NCI-H1436 (cell line): Measurements from ENCODE around the gene PDE4D.
"Not testable (repeated sequence)": the region's sequence is repeated elsewhere in the genome, so short reads cannot be mapped to it uniquely, and the experiment has no call there.

Experiments
- DNase-seq: peaks from one replicate; lab custom pipeline; 2025; lab: John Stamatoyannopoulos, UW

Gene PDE4D

DNA sequence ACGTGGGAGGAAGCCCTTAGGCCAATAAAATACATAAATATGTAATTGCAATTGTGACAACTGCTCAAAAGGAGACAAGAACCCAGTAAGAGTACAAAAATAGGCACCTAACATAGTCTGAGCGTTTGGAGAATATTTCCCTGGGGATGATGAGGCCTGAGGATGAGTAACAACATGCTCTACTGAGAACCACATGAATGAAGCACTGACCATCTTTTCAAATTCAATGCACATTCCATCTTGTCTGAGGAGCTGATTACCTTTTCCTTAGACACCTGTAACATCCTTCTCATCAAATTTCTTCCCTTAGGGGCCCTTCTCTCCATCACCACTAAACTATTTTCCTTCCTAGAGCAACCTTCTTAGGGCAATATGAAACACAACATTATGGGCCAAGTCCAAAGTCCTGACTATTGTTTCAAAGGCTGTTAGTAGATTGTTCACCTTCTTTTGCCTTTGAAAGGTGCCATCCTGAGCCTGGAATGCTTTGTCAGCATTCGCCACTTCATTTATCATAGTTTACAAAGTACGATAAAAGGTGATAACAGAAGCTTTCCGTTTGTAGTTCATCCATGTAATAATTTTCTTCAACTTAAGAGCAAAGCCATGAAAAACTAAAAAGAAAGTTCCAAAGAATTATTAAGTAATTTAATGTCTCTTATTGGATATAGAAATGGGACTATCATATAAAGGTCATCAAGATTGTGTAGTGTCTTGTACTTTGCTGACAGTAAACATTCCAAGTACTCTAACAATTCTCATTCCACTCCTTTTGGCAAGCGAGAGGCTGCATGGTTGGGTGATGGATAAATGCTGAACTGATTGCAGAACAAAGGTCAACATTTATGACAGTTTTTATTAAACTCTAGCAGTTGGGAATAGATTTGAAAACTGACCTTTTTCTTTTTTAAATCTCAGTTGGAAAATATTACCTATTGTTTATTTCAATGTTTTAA, 471.3 kb downstream of the PDE4D start:
- no peak for DNase-seq

DNA sequence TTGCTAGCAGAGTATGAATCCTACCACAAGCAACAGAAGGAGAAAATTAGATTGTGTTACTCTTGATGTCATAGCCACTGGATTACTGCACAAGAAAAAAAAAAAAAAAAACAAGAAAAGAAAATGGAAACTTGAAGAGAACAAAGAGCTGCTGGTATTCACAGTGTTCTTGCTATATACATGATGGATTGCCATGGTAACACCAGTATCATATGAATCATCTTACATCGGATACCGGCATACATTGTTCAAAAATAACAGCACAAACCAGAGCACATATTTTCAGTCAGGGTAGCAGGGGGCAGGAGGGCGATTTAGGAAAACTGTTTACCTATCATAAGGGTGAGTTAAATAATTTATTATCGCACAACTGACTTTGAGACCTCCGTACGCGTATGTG, 472.9 kb downstream of the PDE4D start:
- no peak for DNase-seq

- DNase-seq: peak; percentile 29
Observed at GRCh38 chr5:59418808-59419207, 474.7 kb downstream of the PDE4D start.

- no peak for DNase-seq
Observed at GRCh38 chr5:59416451-59416850, 477.1 kb downstream of the PDE4D start.

DNA sequence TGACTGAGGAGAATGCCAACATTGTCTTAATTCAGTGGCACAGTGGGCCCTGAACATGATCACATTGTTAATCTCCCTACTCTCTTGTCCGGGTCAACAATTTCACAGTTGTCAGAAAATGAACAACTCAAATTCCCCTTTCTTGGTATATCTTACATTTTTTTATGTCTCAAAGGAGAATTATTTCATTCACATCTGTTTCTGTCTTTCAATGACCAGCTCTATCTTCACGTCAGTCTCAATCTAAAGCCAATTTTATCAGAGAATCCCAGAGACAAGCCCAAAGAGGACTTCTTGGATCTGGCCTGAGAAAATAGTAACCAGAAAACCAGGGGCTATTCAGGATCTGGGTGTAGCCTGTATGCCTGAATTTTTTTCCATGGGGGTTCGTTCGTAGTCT, 477.5 kb downstream of the PDE4D start:
- DNase-seq: no peak

GRCh38 chr5:59412428-59412827, 481.1 kb downstream of the PDE4D start:
- no peak for DNase-seq

DNA sequence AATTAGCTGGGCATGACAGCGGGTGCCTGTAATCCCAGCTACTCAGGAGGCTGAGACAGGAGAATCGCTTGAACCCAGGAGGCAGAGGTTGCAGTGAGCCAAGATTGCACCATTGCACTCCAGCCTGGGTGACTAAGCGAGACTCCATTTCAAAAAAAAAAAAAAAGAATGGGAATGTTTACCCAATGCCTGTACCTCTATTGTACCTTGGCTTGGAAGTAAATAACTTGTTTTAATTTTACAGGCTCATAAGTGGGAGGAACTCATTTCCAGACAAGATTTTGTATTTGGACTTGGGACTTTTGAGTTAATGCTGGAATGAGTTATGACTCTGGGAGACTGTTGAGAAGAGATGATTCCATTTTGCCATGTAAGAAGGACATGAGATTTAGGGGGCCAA, 484.5 kb downstream of the PDE4D start:
- not testable (repeated sequence) for DNase-seq

DNA sequence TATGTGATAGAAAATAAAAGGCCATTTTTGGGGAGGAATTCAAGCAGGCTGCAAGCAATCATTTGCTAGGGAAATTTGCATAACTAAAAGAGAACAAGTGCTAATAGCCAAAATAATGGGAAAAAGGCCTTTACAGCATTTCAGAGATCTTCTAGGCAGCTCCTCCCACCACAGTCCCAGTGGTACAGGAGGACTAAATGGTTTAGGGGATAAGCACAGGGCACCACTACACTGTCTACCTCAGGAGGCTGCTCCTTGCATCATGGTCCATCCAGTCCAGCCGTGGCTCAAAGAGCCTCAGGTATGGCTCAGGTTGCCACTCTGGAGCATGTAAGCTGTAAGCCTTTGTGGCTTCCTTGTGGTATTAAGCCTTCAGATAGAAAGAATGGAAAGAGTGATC, 485.6 kb downstream of the PDE4D start:
- no peak for DNase-seq

- DNase-seq: no peak
Observed at GRCh38 chr5:59401637-59402036, 491.9 kb downstream of the PDE4D start.

DNA sequence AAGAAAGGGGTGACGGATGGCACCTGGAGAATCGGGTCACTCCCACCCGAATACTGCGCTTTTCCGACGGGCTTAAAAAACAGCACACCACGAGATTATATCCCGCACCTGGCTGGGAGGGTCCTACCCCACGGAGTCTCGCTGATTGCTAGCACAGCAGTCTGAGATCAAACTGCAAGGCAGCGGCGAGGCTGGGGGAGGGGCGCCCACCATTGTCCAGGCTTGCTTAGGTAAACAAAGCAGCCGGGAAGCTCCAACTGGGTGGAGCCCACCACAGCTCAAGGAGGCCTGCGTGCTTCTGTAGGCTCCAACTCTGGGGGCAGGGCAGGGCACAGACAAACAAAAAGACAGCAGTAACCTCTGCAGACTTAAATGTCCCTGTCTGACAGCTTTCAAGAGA, 498.6 kb downstream of the PDE4D start:
- DNase-seq: not testable (repeated sequence)

- no peak for DNase-seq
Observed at GRCh38 chr5:59393585-59394420, 499.7 kb downstream of the PDE4D start.

DNA sequence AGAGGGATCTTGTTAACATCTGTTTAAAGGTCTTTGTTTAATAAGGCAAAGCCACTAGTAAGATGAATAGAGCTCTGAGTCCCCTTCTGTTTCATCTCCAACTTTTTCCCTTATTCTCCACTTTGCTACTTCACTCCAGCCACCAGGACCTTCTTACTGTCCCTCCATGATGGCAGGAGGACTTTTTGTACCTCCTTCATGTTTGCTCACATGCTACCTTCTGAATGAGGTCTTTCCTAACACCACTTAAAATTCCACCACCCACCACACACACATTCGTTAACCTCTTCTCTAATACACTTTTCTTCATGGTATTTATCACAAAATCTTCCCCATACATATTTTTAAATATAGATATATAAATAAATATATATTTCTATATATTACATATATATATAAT, 501.9 kb downstream of the PDE4D start:
- DNase-seq: no peak

DNA sequence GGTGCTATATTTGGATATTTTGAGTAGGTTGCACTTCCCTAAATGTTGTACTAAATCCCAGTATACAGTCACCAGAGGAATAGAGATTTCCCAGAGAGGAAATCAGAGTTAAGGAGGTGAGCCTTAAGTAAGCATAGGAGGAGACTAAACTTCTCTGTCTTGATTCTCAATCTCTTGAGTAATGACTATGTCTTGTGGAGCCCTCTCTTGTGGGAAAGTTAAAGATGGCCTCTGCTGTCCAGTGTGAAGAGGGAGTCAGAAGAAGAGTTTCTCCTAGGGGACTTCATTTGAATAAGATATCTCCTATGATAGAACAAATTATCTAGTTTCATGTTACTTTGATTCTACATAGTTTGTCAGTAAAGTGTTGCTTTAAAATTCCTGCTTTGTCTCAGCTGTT, 502.5 kb downstream of the PDE4D start:
- DNase-seq: no peak

DNA sequence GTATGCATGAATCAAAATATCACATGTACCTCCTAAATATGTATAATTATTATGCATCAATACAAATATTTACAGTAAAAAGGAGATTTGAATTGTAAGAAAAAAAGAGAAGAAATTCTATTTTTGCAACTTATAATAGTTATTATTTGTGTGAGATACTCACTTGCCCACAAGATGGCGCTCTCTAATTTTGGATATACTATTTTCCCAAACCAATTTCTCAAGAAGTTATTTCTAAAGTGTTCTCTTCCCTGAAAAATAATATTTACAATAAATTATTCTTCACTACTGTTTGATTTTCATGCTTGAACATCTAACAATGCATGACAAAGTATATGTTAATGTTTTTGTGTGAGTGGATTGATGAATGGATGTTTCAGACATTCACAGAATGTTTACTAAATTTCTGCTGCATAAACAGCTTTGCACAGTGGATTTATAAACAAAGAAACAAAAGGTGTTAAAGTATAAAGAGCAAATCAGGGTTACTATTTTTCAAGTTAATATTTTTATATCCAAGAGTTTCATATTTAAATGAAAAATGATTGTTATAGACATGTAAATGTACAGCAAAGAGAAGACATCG, 503.4 kb downstream of the PDE4D start:
- DNase-seq: peak; percentile 19

DNA sequence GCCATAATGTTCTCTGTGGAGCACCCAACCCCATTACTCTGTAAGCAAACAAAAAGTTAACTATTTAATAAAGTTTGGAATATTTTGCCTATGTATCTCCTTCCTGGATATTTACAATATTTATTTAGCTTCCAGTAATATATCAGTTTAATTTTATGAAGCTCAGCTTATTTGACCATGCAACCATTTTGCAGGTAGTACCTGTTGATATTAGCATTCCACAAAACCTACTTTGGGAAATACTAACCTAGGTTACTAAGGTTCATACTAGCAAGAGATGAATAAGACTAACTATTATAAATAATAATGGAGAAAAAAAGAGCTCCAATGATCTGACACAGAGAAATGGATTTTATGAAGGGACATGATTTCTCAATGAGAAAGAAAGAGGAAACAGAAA, 506.4 kb downstream of the PDE4D start:
- no peak for DNase-seq

DNA sequence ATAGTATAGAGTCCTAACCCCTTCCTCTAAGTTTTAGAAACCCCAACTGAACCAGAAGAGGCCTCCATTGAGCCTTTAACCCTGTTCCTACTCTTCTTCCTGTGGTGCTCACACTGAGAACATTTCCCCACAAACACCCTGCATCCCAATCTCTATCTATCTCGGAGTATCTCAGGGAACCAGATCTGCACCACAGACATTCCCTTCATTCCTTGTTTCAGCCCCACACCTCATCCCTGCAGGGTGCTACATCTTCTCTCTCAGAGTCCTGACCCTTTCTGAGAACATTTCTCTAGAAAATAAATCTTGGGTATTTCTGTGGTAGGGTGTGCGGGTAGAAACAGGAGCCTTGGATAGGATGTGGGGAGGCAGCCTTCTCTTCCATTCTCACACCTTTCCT, 507.8 kb downstream of the PDE4D start:
- DNase-seq: no peak

DNA sequence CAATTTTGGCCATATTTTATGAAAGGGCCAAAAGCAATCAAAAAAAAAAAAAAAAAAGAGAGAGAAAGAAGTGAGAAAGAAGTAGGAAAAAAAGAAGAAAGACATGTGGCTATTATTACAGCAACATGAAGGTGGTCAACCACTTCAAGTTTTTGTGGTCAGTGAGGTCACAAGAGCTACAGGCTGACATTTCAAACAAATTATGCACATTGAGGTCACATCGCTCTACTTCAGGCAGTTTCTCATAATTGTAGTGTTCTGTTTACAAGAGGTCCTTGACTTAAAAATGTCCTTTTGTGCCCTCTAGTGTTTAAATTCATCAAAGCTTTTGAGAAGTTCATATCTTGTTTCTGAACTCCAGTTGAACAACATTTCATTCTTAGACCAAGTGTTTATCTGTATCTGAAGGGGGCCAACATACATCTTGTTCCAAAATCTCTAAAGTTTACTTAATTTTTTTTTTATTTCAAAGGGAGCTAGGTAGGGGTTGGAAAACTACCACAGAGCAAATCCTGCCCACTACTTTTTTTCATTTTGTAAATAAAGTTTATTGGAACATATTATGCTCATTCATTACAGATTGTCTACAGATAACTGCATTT, 513.1 kb downstream of the PDE4D start:
- peak; percentile 34 for DNase-seq

DNA sequence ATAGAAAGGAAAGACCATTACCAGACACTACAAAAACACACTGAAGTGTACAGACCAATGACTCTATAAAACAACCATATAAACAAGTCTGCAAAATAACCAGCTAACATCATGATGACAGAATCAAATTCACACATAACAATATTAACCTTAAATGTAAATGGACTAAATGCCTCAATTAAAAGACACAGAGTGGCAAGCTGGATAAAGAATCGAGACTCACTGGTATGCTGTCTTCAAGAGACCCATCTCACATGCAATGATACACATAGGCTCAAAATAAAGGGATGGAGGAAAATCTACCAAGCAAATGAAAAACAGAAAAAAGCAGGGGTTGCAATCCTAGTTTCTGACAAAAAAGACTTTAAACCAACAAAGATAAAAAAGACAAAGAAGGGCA, 519.5 kb downstream of the PDE4D start:
- DNase-seq: not testable (repeated sequence)

DNA sequence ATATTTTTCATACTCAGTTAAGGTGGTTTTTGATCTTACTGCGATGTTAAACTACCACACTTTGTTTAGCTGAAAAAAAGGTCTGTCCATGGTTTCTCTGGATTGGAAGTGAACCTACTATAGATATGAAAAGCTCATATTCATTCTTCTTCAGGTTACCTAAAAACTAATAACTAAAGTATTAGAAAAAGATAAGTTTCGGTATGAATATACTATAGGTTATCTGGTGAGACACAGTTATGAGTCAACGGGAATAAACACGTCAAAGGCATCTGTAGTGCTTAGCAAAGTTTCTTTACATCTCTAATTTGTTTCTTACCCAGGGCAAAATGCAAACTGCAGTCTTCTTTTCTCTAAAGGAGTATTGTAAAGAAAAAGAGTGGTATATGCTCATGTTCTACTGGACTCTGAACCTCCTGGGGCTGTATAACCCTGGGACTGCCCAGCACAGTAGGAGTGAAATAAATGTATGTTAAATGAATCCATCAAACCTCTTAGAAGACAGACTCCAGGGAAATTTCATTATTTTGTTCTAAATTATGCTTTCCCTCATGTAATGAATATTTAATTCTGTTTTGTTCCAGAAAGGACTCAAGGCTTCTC, 521.9 kb downstream of the PDE4D start:
- no peak for DNase-seq

- DNase-seq: no peak
Observed at GRCh38 chr5:59368951-59369350, 524.6 kb downstream of the PDE4D start.

- peak; percentile 48 for DNase-seq
Observed at GRCh38 chr5:59367791-59368394, 525.6 kb downstream of the PDE4D start.
